ENCODE results near the gene TRIP13.

Gene TRIP13

GRCh38 chr5:854966-855743 lies 37.5 kb upstream of the TRIP13 start:
- DNase-seq (ENCODE audit: low spot score), result no peak

- DNase-seq (ENCODE audit: low spot score), result no peak
These were observed 36.7 kb upstream of the TRIP13 start for GRCh38 chr5:855771-856530.

- no peak for DNase-seq (ENCODE audit: low spot score)
These were observed 35.9 kb upstream of the TRIP13 start for GRCh38 chr5:856531-857425.

- DNase-seq (ENCODE audit: low spot score), result no peak
These were observed 34.0 kb upstream of the TRIP13 start for GRCh38 chr5:858726-859125.

GRCh38 chr5:859391-859790 lies 33.3 kb upstream of the TRIP13 start:
- DNase-seq (ENCODE audit: low spot score), result no peak

- DNase-seq (ENCODE audit: low spot score), result no peak
These were observed 32.8 kb upstream of the TRIP13 start for GRCh38 chr5:859798-860296.

- no peak for DNase-seq (ENCODE audit: low spot score)
These were observed 32.1 kb upstream of the TRIP13 start for GRCh38 chr5:860506-861150.

GRCh38 chr5:861442-862366 lies 31.0 kb upstream of the TRIP13 start:
- DNase-seq (ENCODE audit: low spot score), result no peak

- peak; percentile 19 for DNase-seq (ENCODE audit: low spot score)
These were observed 30.1 kb upstream of the TRIP13 start for GRCh38 chr5:862367-863243.

- no peak for DNase-seq (ENCODE audit: low spot score)
These were observed 29.4 kb upstream of the TRIP13 start for GRCh38 chr5:863244-863805.

- no peak for DNase-seq (ENCODE audit: low spot score)
These were observed 28.1 kb upstream of the TRIP13 start for GRCh38 chr5:864492-865167.

- no peak for DNase-seq (ENCODE audit: low spot score)
These were observed 27.5 kb upstream of the TRIP13 start for GRCh38 chr5:865168-865521.

- DNase-seq (ENCODE audit: low spot score), result no peak
These were observed 26.9 kb upstream of the TRIP13 start for GRCh38 chr5:865771-866170.

- DNase-seq (ENCODE audit: low spot score), result no peak
These were observed 25.3 kb upstream of the TRIP13 start for GRCh38 chr5:867300-867870.

GRCh38 chr5:868428-869135 lies 24.1 kb upstream of the TRIP13 start:
- DNase-seq (ENCODE audit: low spot score), result no peak

- no peak for DNase-seq (ENCODE audit: low spot score)
These were observed 21.7 kb upstream of the TRIP13 start for GRCh38 chr5:870956-871355.

- no peak for DNase-seq (ENCODE audit: low spot score)
These were observed 20.9 kb upstream of the TRIP13 start for GRCh38 chr5:871596-872298.

All from AG08395 (cell line).